ENCODE measurements around the gene ZDHHC16. TPM values are rescaled to one million over a fixed set of nuclear protein-coding genes. Genes with fewer than 3 reads are reported as not detected.

ZDHHC16 gene
- total RNA-seq, 6 donors from 2014 or later: 40.0 to 84.7 (median 60.1) TPM

DNA sequence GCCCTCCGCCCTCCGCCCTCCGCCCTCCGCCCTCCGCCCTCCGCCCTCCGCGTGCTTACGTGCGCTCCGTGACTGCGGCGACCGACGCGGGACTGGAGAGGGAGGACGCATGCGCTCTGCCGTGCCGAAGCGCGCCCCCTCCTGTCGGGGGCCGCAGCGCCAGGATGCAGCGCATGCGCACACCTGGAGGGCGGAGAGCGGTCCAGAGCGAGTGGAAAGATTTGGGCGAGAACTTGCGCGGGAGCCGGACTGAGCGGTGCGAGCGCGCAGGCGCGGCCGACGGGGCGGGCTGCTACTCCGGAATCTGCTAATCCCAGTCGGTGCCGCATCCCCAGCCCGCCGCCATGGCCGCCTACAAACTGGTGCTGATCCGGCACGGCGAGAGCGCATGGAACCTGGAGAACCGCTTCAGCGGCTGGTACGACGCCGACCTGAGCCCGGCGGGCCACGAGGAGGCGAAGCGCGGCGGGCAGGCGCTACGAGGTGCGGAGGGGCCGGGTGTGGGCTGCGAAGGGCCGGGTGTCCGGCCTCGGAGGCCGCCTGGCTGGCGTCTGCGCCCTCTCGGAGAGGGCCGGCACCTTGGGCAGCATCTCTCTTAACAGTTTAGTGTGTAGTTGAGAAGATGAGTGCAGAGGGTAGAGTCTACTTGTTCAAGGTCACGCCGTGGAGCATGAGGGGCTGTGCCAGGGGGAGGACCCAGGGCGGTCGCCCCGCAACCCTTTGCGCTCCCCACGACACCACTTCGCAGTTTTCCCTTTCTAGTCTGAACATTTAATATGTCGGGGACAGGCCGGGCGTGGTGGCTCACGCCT is 19.8 kb upstream of the ZDHHC16 start, which contains the start of gene PGAM1:
Gene PGAM1 (plus strand): TSS at position 228 of the 812 bp plus-strand sequence. CDS start 117 bp downstream, at position 345.
- H3K27me3 ChIP-seq: no peaks in the 10 kb centered on the region
- TF ChIP-seq, protein P1, sequence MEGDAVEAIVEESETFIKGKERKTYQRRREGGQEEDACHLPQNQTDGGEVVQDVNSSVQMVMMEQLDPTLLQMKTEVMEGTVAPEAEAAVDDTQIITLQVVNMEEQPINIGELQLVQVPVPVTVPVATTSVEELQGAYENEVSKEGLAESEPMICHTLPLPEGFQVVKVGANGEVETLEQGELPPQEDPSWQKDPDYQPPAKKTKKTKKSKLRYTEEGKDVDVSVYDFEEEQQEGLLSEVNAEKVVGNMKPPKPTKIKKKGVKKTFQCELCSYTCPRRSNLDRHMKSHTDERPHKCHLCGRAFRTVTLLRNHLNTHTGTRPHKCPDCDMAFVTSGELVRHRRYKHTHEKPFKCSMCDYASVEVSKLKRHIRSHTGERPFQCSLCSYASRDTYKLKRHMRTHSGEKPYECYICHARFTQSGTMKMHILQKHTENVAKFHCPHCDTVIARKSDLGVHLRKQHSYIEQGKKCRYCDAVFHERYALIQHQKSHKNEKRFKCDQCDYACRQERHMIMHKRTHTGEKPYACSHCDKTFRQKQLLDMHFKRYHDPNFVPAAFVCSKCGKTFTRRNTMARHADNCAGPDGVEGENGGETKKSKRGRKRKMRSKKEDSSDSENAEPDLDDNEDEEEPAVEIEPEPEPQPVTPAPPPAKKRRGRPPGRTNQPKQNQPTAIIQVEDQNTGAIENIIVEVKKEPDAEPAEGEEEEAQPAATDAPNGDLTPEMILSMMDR (IDR thresholded peaks at IDR 0.05): peak; percentile 58 to 94 (median 86)
- TF ChIP-seq POLR2A (IDR thresholded peaks at IDR 0.05) (peak in 3 of 4 donors; percentile 83 to 87 (median 87)), EP300 (IDR thresholded peaks at IDR 0.05) (peak in 1 of 4 donors; percentile 60), POLR2AphosphoS5 (IDR thresholded peaks at IDR 0.05) (peak; percentile 85 to 88)
- WGBS, 2 donors: 1 to 2% methylated on average over 11 to 36 of the region's 90 CpGs
- peak; percentile 96 to 97 for ATAC-seq (ENCODE audit: low FRiP score in 2 of 2)
- peak within 1 kb of the TSS; percentile 88 to 94 (median 92) for H3K27ac ChIP-seq
- H3K36me3 ChIP-seq: peaks cover 4 to 22% (median 9%) of the 10 kb centered on the region in 4 donors
- no peaks in the 10 kb centered on the region for H3K9me3 ChIP-seq
- DNase-seq: peak; percentile 96 to 99
- peaks cover 30 to 50% (median 38%) of the 10 kb centered on the region in 4 donors for H3K4me1 ChIP-seq
- H3K4me3 ChIP-seq: peak within 1 kb of the TSS; percentile 72 to 97 (median 92)

DNA sequence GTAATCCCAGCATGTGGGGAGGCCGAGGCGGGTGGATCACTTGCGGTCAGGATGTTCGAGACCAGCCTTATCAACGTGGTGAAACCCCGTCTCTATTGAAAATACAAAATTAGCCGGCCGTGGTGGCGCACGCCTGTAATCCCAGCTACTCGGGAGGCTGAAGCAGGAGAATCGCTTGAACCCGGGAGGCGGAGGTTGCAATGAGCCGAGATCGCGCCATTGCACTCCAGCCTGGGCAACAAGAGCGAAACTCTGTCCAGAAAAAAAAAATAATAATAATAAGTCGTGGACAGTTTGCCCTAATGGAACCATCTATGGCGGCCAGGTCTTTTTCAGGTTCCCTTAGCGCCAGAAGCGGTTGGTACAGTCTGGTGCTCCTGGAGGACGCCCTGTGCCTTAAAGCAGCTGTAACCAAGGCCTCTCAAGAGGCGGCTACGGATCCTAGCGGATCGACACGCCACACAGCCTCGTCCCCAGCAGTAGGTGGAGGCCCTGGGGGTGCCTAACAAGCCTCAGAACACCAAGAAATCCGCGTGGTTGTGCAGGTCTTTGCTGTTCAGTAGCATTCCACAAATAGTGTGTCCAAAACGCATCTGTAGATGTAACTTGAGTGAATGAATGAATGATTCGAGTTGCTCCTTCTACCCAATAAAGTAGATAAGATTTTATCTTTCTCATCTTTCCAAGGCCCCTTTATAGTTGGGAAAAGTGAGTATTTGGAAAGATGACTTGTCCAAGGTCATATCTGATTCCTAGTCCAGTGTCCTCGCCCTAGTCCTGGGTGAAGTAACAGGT is 19.0 kb upstream of the ZDHHC16 start:
- DNase-seq (no peak), ATAC-seq (ENCODE audit: low FRiP score in 2 of 2) (peak in 1 of 2 donors; percentile 6)
- Histone ChIP-seq H3K4me3 (peak overlapping the region; percentile 72 to 97 (median 92)), H3K27me3 (no peaks in the 10 kb centered on the region), H3K4me1 (peaks cover 30 to 50% (median 38%) of the 10 kb centered on the region in 4 donors), H3K9me3 (no peaks in the 10 kb centered on the region), H3K36me3 (peaks cover 4 to 30% (median 17%) of the 10 kb centered on the region in 4 donors), H3K27ac (peak overlapping the region; percentile 88 to 94 (median 92))
- TF ChIP-seq POLR2A (IDR thresholded peaks at IDR 0.05): no peak
- TF ChIP-seq, protein P1 (IDR thresholded peaks at IDR 0.05): no peak
- no peak for TF ChIP-seq EP300 (IDR thresholded peaks at IDR 0.05)
- no peak for TF ChIP-seq POLR2AphosphoS5 (IDR thresholded peaks at IDR 0.05)
- WGBS, 2 donors: 16 to 18% methylated on average over 22 to 30 of the region's 34 CpGs

DNA sequence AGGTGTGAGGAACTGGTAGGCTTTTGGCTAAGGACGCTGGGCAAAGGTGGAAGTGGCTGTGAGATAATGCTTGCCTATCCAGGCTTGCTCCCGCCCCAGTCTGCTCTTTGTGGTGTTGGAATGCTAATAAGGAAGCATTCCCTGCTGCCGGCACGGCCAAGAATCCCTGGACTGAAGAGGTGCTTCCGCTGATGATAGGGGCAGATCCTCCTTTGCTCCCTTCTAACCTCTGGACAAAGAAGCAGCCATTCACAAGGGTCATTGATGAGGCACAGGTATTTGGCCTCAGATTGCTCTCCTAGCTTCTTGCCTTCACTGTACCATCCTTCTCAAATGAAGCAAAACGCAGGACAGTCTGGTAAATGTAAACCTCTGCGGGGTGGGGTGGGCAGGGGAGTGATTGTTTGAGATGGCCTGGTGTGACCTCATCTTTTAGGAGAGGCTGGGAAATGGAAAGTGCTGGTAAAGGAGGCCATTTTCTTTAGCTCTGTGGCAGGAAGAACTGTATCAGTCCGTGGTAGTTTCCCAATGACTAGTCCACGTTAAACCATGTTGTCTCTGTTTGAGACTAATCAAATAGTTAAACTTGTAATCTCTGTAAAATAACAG is 18.3 kb upstream of the ZDHHC16 start:
- ATAC-seq (ENCODE audit: low FRiP score in 2 of 2): no peak
- Histone ChIP-seq H3K27ac (peak overlapping the region; percentile 88 to 94 (median 92)), H3K4me1 (peaks cover 30 to 50% (median 38%) of the 10 kb centered on the region in 4 donors)

DNA sequence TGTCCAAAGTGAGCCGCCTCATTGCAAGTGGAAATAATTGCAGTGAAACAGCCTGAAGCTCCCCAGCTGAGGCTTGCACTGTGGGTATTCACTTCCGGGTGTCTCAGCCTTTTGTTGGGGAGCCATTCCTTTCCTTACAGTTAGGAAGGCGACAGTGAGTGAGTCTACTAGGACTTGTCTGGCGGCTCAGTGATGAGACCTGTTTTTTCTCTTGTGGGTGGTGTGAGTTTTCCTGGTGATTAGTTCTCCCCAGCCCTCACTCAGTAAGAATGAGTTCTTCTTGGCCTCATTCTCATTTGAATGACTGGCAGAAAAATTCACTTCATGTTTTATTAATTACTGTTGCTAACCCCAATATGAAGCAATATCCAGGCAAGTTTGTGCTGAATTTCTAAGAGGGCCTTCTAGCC is 17.4 kb upstream of the ZDHHC16 start:
- WGBS, 2 donors: 56 to 69% methylated on average over 4 of the region's 4 CpGs
- H3K27ac ChIP-seq: peak overlapping the region; percentile 36 to 94 (median 91)

More for the DNA sequence above, 18.3 kb upstream of the ZDHHC16 start:
- TF ChIP-seq EP300 (IDR thresholded peaks at IDR 0.05): no peak
- TF ChIP-seq POLR2A (IDR thresholded peaks at IDR 0.05): no peak
- TF ChIP-seq, protein P1 (IDR thresholded peaks at IDR 0.05): no peak
- TF ChIP-seq POLR2AphosphoS5 (IDR thresholded peaks at IDR 0.05): no peak
- 12 to 20% methylated on average over 6 to 9 of the region's 9 CpGs for WGBS, 2 donors
- Histone ChIP-seq H3K36me3 (peaks cover 4 to 33% (median 20%) of the 10 kb centered on the region in 4 donors), H3K27me3 (no peaks in the 10 kb centered on the region), H3K9me3 (no peaks in the 10 kb centered on the region), H3K4me3 (peak overlapping the region; percentile 3 to 97 (median 83))
- peak in 1 of 2 donors; percentile 54 for DNase-seq

More for the DNA sequence above, 17.4 kb upstream of the ZDHHC16 start:
- ATAC-seq (ENCODE audit: low FRiP score in 2 of 2) (no peak), DNase-seq (no peak)
- Histone ChIP-seq H3K4me1 (peaks cover 26 to 44% (median 36%) of the 10 kb centered on the region in 4 donors), H3K36me3 (peaks cover 7 to 37% (median 24%) of the 10 kb centered on the region in 4 donors), H3K9me3 (no peaks in the 10 kb centered on the region), H3K4me3 (no peak overlapping the region), H3K27me3 (no peaks in the 10 kb centered on the region)
- TF ChIP-seq, protein P1 (IDR thresholded peaks at IDR 0.05): no peak
- no peak for TF ChIP-seq POLR2AphosphoS5 (IDR thresholded peaks at IDR 0.05)
- TF ChIP-seq EP300 (IDR thresholded peaks at IDR 0.05): no peak
- TF ChIP-seq POLR2A (IDR thresholded peaks at IDR 0.05): no peak

Measured in upper lobe of left lung (tissue), 6 donors.